Hematopoietic multipotent progenitor cell (in vitro differentiated cells): Measurements from ENCODE around the gene LDAH. TPM values are rescaled to one million over a fixed set of nuclear protein-coding genes. Genes with fewer than 3 reads are reported as not detected.
"Not testable (repeated sequence)": the region's sequence is repeated elsewhere in the genome, so short reads cannot be mapped to it uniquely, and the experiment has no call there.

Source experiments
- DNase-seq, 3 donors: peaks; one replicate each; pipeline ENCODE4 v3.0.0-alpha.2; 2011 to 2015; ENCODE audit warnings: low read depth in 2 of 3, low spot score in 2 of 3
- total RNA-seq: library from RNA; depleted of rRNA; stranded (reverse); fragments of >200 nt; gene quantifications from one replicate; pipeline ENCODE4 v1.2.3, GENCODE V29; 2012

The LDAH gene
- total RNA-seq, 1 donor: 13.7 TPM

- no peak for DNase-seq
These were observed 98.3 kb downstream of the LDAH start for GRCh38 chr2:20724500-20725053.

GRCh38 chr2:20723543-20723942, 99.4 kb downstream of the LDAH start:
- no peak for DNase-seq

GRCh38 chr2:20722592-20723240, 100.2 kb downstream of the LDAH start:
- peak in 1 of 3 donors; percentile 17 for DNase-seq

- DNase-seq: no peak
These were observed 105.3 kb downstream of the LDAH start for GRCh38 chr2:20717641-20718040.

- DNase-seq: not testable (repeated sequence)
These were observed 106.7 kb downstream of the LDAH start for GRCh38 chr2:20716164-20716563.

GRCh38 chr2:20714412-20714811, 108.5 kb downstream of the LDAH start:
- not testable (repeated sequence) for DNase-seq

GRCh38 chr2:20713585-20713984, 109.3 kb downstream of the LDAH start:
- not testable (repeated sequence) for DNase-seq

GRCh38 chr2:20711641-20712040, 111.3 kb downstream of the LDAH start:
- not testable (repeated sequence) for DNase-seq

- DNase-seq: no peak
These were observed 115.3 kb downstream of the LDAH start for GRCh38 chr2:20707601-20708000.

GRCh38 chr2:20706786-20707185, 116.1 kb downstream of the LDAH start:
- no peak for DNase-seq

- DNase-seq: no peak
These were observed 116.7 kb downstream of the LDAH start for GRCh38 chr2:20706217-20706616.

- no peak for DNase-seq
These were observed 118.0 kb downstream of the LDAH start for GRCh38 chr2:20704886-20705285.

- DNase-seq: no peak
These were observed 120.3 kb downstream of the LDAH start for GRCh38 chr2:20702563-20702962.

GRCh38 chr2:20698916-20699613, 123.8 kb downstream of the LDAH start:
- DNase-seq: peak in 1 of 3 donors; percentile 51

GRCh38 chr2:20697322-20697934, 125.5 kb downstream of the LDAH start:
- no peak for DNase-seq

- DNase-seq: no peak
These were observed 126.5 kb downstream of the LDAH start for GRCh38 chr2:20696366-20696765.

- DNase-seq: no peak
These were observed 129.6 kb downstream of the LDAH start for GRCh38 chr2:20693317-20693716.

GRCh38 chr2:20692081-20692480, 130.8 kb downstream of the LDAH start:
- no peak for DNase-seq

GRCh38 chr2:20691076-20691734, 131.7 kb downstream of the LDAH start:
- DNase-seq: no peak

- no peak for DNase-seq
These were observed 133.3 kb downstream of the LDAH start for GRCh38 chr2:20689428-20690264.
